Activated CD4-positive, CD25-positive, alpha-beta regulatory T cell treated with anti-CD3 and anti-CD28 coated beads, Interleukin-2, amount 50 U/mL, for 72 hours (primary cell): ENCODE results near the gene GALNTL6.

ENCODE experiments used
- DNase-seq: peaks from one replicate; pipeline ENCODE4 v3.0.0; 2021

The GALNTL6 gene

GRCh38 chr4:171889681-171890080, 76.5 kb downstream of the GALNTL6 start:
- DNase-seq = no peak

GRCh38 chr4:171891038-171891437, 77.8 kb downstream of the GALNTL6 start:
- no peak for DNase-seq

- DNase-seq = no peak
These were observed 83.2 kb downstream of the GALNTL6 start for GRCh38 chr4:171896426-171896825.

DNA sequence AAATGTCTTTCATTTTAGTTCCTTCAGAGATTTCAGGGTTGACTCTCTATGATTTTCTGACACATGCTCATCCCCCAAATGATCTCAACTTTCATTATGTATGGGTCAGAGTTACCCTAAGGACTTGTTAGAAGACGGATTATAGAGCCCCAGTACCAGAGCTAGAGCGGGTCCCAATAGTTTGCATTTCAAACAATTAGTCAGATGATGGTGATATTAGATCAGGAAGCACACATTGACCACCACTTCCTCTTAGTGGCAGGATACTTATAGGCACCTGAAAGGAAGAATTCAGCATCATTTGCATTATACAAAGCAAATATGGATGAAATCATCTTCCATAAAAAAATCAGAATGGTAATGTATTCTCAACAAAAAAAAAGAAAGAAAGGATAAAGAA, 106.1 kb downstream of the GALNTL6 start:
- DNase-seq = no peak

GRCh38 chr4:171920901-171921300, 107.7 kb downstream of the GALNTL6 start:
- no peak for DNase-seq

DNA sequence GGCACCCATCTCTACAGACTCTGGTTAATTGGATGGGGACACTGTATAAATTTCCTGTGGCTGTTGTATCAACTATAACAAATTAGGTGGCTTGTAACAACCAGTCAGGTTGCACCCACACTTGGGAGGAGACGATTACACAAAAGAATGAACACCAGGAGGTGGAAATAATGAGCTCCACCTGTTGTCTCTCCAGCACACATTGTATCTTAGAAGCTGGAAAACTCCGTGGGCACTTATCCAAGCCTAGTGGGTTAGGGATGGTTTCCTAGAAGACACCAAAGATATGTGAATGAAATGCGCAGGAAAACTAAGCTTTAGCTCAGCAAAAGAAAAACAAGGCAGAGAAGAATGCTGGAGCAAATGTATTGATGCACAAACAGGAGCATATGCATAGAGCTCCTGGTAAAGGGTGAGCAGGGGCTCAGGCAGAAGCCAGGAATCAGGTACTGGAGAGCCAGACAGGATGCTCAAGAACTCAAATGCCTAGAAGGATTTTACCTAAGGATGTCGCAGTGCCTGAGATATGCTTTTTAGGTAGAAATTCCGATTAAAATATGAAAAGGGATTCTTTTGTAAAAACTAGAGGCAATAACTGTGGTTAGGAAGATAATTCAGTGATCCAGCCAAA, 111.7 kb downstream of the GALNTL6 start:
- DNase-seq = no peak

- DNase-seq = no peak
These were observed 115.1 kb downstream of the GALNTL6 start for GRCh38 chr4:171928336-171928735.

GRCh38 chr4:171929477-171929876, 116.3 kb downstream of the GALNTL6 start:
- DNase-seq = no peak

- DNase-seq = no peak
These were observed 116.7 kb downstream of the GALNTL6 start for GRCh38 chr4:171929907-171930306.

- DNase-seq = no peak
These were observed 119.0 kb downstream of the GALNTL6 start for GRCh38 chr4:171932238-171932637.

GRCh38 chr4:171940656-171941055, 127.5 kb downstream of the GALNTL6 start:
- no peak for DNase-seq

DNA sequence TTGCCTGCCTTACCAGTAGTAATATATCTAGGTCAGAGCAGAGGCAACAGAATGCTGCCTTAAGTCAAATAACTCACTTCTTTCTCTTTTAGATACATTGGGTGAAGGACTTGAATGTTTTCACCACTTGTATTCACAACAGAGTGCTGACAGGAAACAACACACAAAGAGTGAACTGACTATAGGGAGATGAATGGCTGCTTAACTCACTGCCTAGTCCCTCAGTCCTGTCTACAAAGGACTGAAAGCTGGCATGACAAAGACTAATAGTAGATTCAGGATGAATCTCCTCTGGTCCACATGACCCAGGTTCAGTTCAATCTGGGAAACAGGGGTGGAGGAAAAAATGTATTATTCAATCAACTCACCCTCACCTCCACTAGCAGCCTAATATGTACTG, 134.2 kb downstream of the GALNTL6 start:
- no peak for DNase-seq

- no peak for DNase-seq
These were observed 134.8 kb downstream of the GALNTL6 start for GRCh38 chr4:171948038-171948437.

DNA sequence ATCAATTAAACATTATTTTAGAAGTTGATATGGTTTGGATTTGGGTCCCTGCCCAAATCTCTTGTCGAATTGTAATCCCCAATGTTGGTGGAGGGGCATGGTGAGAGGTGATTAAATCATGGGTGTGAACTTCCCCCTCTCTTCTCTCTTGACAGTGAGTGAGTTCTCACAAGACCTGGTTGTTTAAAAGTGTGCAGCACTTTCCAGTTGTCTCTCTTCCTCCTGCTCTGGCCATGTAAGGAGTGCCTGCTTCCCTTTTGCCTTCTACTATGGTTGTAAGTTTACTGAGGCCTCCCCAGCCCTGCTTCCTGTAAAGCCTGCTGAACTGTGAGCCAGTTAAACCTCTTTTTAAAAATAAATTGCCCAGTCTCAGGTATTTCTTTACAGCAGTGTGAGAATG, 141.4 kb downstream of the GALNTL6 start:
- DNase-seq = no peak

DNA sequence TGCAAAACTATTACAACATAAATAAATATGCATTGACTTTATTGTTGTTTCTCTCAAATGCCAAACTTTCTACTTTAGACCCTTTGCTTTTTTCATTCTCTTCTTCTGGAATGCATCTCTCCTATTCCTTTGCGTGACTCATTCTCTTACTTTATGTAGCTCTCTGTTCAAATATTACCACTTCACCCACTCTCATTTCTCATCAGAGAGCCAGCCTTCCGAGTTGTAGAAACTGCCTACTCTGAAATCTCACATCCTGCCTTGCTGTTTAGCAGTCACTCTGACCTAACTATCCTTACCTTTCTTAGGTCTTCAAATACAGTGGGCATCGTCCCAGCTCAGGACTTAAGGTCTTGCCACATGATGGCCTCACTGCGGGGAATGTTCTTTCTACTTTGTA, 143.5 kb downstream of the GALNTL6 start:
- no peak for DNase-seq

- no peak for DNase-seq
These were observed 148.9 kb downstream of the GALNTL6 start for GRCh38 chr4:171962110-171962509.

DNA sequence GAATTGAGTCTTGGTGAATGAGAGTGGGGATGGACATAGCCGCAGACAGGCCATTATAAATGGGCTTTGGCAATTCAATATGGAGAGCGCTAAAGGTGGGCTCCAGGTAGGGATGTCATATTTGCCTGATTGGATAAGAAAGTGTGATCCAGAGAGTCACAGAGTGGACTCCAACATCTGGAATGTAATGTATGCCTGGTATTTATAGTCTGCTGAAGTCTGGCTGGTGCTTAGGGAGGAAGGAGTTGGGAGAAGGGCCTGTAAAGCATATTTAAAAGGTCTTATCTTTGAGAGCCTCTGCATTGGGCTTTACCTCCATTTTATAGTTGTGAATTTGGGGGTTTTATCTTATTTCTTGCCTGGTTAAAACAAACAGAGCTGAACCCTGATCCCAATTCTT, 153.2 kb downstream of the GALNTL6 start:
- DNase-seq = no peak

DNA sequence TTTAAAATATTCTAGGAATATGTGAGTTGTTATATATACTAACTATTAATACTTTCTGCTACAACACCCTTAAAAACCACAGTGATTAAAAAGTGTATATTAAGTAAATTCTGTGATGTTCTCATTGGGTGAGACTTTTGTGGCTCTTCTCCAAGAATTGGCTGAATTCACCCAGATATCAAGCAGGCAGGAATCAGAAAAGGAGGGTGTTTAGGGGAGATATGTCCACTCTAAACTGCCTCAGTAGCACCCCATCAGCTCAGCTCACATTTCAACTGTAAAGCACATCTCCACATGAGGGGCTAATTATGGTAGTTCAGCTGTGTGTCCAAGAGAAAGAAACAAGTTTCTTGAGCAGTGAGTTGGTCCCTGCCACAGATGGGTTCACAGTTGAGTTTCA, 165.0 kb downstream of the GALNTL6 start:
- no peak for DNase-seq

GRCh38 chr4:171979461-171979860, 166.3 kb downstream of the GALNTL6 start:
- no peak for DNase-seq

DNA sequence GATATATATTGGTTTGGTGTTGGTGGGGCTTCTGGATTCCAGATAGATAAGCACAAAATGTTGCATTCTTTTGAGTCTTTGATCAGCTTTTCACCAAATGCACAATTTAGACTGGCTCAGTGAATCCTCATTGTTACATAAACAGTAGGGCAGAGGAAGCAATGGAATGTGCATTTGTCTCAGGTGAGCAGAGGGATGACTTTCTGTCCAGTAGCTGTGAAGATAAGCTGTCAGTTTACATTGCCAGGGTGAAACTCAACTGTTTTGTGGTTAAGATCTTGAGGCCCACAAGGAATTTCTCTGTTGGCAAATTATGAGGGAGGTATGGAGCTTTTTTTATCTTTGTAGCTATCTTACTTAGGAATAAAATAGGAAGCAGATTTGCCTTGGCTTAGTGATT, 168.0 kb downstream of the GALNTL6 start:
- DNase-seq = no peak

DNA sequence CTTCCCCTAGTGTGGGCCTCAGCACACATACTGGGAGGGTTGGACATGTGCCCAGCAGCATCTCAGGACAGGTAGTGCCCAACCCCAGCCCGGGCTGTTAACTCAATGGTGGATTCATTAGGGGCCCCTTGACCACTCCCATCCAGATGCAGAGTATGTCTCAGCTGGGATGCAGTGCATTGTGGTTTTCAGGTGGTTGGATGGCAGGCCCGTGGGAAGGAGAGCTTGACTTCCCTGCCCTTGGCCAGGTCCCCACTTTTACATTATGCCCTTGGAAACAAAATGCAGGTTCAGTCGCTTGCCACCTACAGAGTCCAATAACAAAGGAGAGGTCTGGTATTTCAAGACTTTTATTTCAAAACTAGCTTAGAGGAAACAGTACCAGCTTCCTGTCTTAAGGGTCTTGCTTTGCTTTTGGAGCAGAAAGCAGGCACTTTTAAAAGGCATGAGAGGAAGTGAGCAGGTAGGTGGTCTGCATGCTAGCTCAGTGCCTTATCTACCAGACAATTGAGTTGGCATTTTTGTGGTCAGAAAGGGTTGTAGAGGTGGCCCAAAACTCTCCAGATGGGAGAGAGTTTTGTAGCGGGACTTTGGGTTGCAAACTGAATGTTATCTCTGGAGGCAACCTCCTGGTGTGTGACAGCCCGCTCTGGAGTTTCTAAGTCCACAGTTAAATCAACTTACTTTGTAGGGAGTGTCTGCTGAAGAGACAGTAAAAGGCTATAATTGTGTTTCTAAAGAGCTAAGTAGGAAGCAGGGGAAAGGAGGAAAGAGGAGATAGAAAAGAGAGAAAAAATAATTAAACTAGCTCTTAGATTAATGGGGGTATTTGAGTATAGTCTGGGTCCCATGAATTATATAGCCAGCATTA, 171.0 kb downstream of the GALNTL6 start:
- no peak for DNase-seq

DNA sequence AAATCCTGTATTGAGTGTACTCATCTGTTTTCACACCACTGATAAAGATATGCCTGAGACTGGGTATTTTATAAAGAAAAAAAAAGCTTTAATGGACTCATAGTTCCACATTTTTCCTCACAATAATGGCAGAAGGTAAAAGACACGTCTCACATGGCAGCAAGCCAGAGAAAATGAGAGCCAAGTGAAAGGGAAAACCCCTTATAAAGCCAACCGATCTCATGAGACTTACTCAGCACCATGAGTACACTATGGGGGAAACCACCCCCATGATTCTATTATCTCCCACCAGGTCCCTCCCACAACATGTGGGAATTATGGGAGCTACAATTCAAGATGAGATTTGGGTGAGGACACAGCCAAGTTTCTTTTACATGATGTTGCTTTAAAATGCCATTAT, 171.9 kb downstream of the GALNTL6 start:
- no peak for DNase-seq

DNA sequence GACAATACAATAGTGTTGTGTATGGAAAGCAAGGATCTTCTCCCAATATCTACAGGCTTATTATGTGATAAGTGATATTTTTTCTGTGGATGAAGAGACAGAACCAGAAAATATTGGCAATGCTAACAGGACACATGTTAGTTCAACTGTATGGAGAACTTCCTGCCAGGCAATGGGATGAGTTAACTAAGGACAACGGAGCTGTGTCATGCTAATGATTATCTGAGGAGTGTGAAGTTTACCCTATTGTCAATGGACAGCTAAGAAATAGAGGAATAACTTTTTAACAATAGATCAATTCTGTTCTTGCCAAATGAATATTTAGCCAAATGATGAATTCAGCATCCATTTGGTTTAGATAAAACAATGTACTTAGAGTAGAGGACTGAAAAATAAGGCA, 180.0 kb downstream of the GALNTL6 start:
- DNase-seq = no peak

DNA sequence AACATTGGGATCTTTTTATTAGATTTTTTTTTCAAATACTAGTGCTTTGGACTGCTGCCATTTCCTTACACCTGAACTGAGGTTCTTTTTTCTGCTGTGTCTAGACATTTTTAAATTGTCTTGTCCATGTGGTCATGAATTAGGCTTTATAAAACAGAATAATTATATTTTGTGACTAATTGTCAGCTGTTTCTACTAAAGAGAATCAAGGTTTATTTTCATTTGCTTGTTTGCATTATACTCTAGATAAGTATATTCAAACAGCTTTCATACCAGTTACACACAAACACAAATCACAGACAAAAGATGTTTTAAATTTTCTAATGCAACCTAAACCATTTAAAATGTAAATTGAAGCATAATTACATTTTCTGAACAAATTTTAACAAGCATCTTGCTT, 194.7 kb downstream of the GALNTL6 start:
- no peak for DNase-seq
